T-cell (primary cell): ENCODE measurements around the gene ARL15. TPM values are rescaled to one million over a fixed set of nuclear protein-coding genes. Genes with fewer than 3 reads are reported as not detected.
A peak's percentile ranks its signal among the peaks of the same experiment; 100 is the strongest.

Source experiments
- ATAC-seq, 4 experiments: fragments of 200-7000 bp in 3 of 4; fragments of 150-1000 bp in 1 of 4; cut with Tn5 transposase; replicated peaks in 1 of 4; 1 replicate in 3 of 4; 2 replicates in 1 of 4; pipeline ENCODE4 v1.10.0; 2021; ENCODE audit warnings: moderate library complexity in 3 of 4, mild to moderate bottlenecking in 2 of 4, moderate number of reproducible peaks in 1 of 4
- CTCF ChIA-PET, 2 donors: fragments of 300-600 bp; sonication (Branson Sonifier 250); formaldehyde crosslinking; loops; one replicate each; lab custom pipeline; 2022; ENCODE audit warnings: antibody characterized with exemption in 2 of 2; lab: Charles Lee
- POLR2A ChIA-PET, 2 donors: fragments of 300-600 bp; sonication (Branson Sonifier 250); formaldehyde crosslinking; loops; one replicate each; lab custom pipeline; 2022; ENCODE audit warnings: antibody characterized with exemption in 2 of 2; lab: Charles Lee
- DNase-seq, 35 experiments: peaks; one replicate each; pipeline versions ENCODE4 v3.0.0 to v3.0.0-alpha.2; 2013 to 2023
- H3K27ac ChIP-seq: one replicate; pipeline ENCODE4 v1.5.1; 2013; ENCODE audit warnings: low read length
- H3K27me3 ChIP-seq, 2 experiments: replicated peaks in 1 of 2; 1 replicate in 1 of 2; 2 replicates in 1 of 2; pipeline versions ENCODE4 v1.6.1 to v1.7.0; 2013; ENCODE audit warnings: low read length in 1 of 2, mixed read lengths in 1 of 2; ENCODE audit not compliant: control insufficient read depth in 2 of 2, insufficient read depth in 2 of 2; ENCODE audit errors: extremely low read depth in 1 of 2
- H3K36me3 ChIP-seq, 2 donors: 1 replicate in 1 of 2; 2 replicates in 1 of 2; pipeline versions ENCODE4 v1.6.1 to v1.7.0; 2013; ENCODE audit warnings: low read length in 1 of 2; ENCODE audit not compliant: control insufficient read depth in 2 of 2, insufficient read depth in 1 of 2; ENCODE audit errors: extremely low read depth in 1 of 2
- H3K4me1 ChIP-seq, 2 experiments: 1 replicate in 1 of 2; 2 replicates in 1 of 2; pipeline versions ENCODE4 v1.6.1 to v1.7.0; 2013; ENCODE audit warnings: low read length in 2 of 2, mixed read lengths in 1 of 2; ENCODE audit not compliant: insufficient read depth in 2 of 2, control insufficient read depth in 1 of 2; ENCODE audit errors: extremely low read depth in 1 of 2
- H3K4me3 ChIP-seq, 2 donors: 1 replicate in 1 of 2; 2 replicates in 1 of 2; pipeline versions ENCODE4 v1.5.1 to v1.7.0; 2013; ENCODE audit warnings: mild to moderate bottlenecking in 2 of 2, low read length in 1 of 2, moderate library complexity in 1 of 2; ENCODE audit not compliant: control insufficient read depth in 1 of 2; ENCODE audit errors: extremely low read depth in 1 of 2
- H3K9me3 ChIP-seq: 2 replicates; pipeline ENCODE4 v1.7.0; 2013
- H3K27ac Mint-ChIP-seq, 2 donors: one replicate each; pipeline ENCODE4 v1.8.0; 2020 to 2021; ENCODE audit warnings: mild to moderate bottlenecking in 2 of 2, mixed read lengths in 2 of 2
- H3K27me3 Mint-ChIP-seq, 2 donors: one replicate each; pipeline ENCODE4 v1.8.0; 2021 to 2022; ENCODE audit warnings: mixed read lengths in 2 of 2
- H3K36me3 Mint-ChIP-seq: one replicate; pipeline ENCODE4 v1.8.0; 2021; ENCODE audit warnings: mixed read lengths
- H3K4me1 Mint-ChIP-seq, 3 donors: one replicate each; pipeline ENCODE4 v1.8.0; 2020 to 2022; ENCODE audit warnings: mixed read lengths in 3 of 3, mild to moderate bottlenecking in 1 of 3
- H3K4me3 Mint-ChIP-seq, 3 donors: one replicate each; pipeline ENCODE4 v1.8.0; 2020 to 2022; ENCODE audit warnings: mild to moderate bottlenecking in 3 of 3, mixed read lengths in 3 of 3, moderate library complexity in 3 of 3
- H3K9me3 Mint-ChIP-seq, 3 donors: one replicate each; pipeline ENCODE4 v1.8.0; 2020 to 2022; ENCODE audit warnings: mixed read lengths in 3 of 3
- WGBS: methylation state at CpG from one replicate; pipeline ENCODE4 v1.1.5; 2013; ENCODE audit warnings: missing lambda C conversion rate; ENCODE audit not compliant: insufficient coverage; 5-methylcytosine and 5-hydroxymethylcytosine counted together
- total RNA-seq, 35 experiments: library from RNA in 6 of 35; stranded (reverse) in 6 of 35; fragments of 120-200 nt in 1 of 35; gene quantifications; one replicate each; pipeline versions ENCODE4 v1.2.1 to v1.2.4 and lab custom pipeline; 2013 to 2026

ARL15 gene
- total RNA-seq, 5 donors from 2014 or later (not counting 1 experiment from before 2014, with no cell fraction given), result 10.7 to 21.6 (median 11.7) TPM

- no peak for ATAC-seq
- no CpG with 5 or more reads among the region's 2 CpGs for WGBS
Measured at GRCh38 chr5:54234304-54234933, 76.0 kb downstream of the ARL15 start.

GRCh38 chr5:54230936-54231685, 79.3 kb downstream of the ARL15 start:
- ATAC-seq, result no peak
- no peak for DNase-seq
- 79% methylated on average over 2 of the region's 3 CpGs for WGBS
- H3K4me3 ChIP-seq, result no peak overlapping the region
- POLR2A ChIA-PET, result no interaction called here
- CTCF ChIA-PET, result interaction anchor here in 1 of 2 donors (1.0 kb wide), 1 partner anchor 11 kb away, joined by 3 read pairs; no protein-coding TSS in a partner anchor
- H3K9me3 ChIP-seq, result no peaks in the 10 kb centered on the region
- H3K36me3 ChIP-seq, result no peaks in the 10 kb centered on the region
- Mint-ChIP-seq H3K9me3 (no peaks in the 10 kb centered on the region), H3K36me3 (peaks cover 2% of the 10 kb centered on the region), H3K27me3 (no peaks in the 10 kb centered on the region), H3K4me3 (no peak overlapping the region), H3K4me1 (peaks cover 9 to 29% (median 9%) of the 10 kb centered on the region in 3 donors), H3K27ac (no peak overlapping the region)
- no peaks in the 10 kb centered on the region for H3K27me3 ChIP-seq
- H3K27ac ChIP-seq, result no peak overlapping the region
- peaks cover 0 to 2% of the 10 kb centered on the region in 2 experiments for H3K4me1 ChIP-seq

More at GRCh38 chr5:54234304-54234933, 76.0 kb downstream of the ARL15 start:
- POLR2A ChIA-PET, result interaction anchor here (0.5 to 0.6 kb wide), 2 partner anchors 77 to 777 kb away, joined by 3 to 4 read pairs; no protein-coding TSS in a partner anchor
- no peak overlapping the region for H3K4me3 Mint-ChIP-seq
- H3K4me3 ChIP-seq, result no peak overlapping the region
- no peaks in the 10 kb centered on the region for H3K9me3 ChIP-seq
- no peaks in the 10 kb centered on the region for H3K9me3 Mint-ChIP-seq
- CTCF ChIA-PET, result interaction anchor here (0.6 to 1.5 kb wide), 12 partner anchors 8 to 1286 kb away, joined by 3 to 4 read pairs (median 3); no protein-coding TSS in a partner anchor
- no peaks in the 10 kb centered on the region for H3K27me3 Mint-ChIP-seq
- no peak overlapping the region for H3K27ac Mint-ChIP-seq
- H3K27me3 ChIP-seq, result no peaks in the 10 kb centered on the region
- H3K4me1 ChIP-seq, result peaks cover 0 to 2% of the 10 kb centered on the region in 2 experiments
- H3K4me1 Mint-ChIP-seq, result peaks cover 6 to 10% (median 7%) of the 10 kb centered on the region in 3 donors
- no peak overlapping the region for H3K27ac ChIP-seq
- DNase-seq, result peak in 1 of 35 experiments; percentile 14
- H3K36me3 ChIP-seq, result no peaks in the 10 kb centered on the region
- H3K36me3 Mint-ChIP-seq, result peaks cover 5% of the 10 kb centered on the region

GRCh38 chr5:54229041-54229780, 81.2 kb downstream of the ARL15 start:
- no peaks in the 10 kb centered on the region for H3K9me3 Mint-ChIP-seq
- Histone ChIP-seq H3K4me1 (peaks cover 0 to 2% of the 10 kb centered on the region in 2 experiments), H3K36me3 (no peaks in the 10 kb centered on the region), H3K9me3 (no peaks in the 10 kb centered on the region), H3K27ac (no peak overlapping the region), H3K4me3 (no peak overlapping the region), H3K27me3 (no peaks in the 10 kb centered on the region)
- H3K4me3 Mint-ChIP-seq, result no peak overlapping the region
- ChIA-PET CTCF (interaction anchor here (0.6 to 2.3 kb wide), 19 partner anchors 9 to 1280 kb away, joined by 3 to 24 read pairs (median 4); no protein-coding TSS in a partner anchor), POLR2A (interaction anchor here (0.6 to 0.7 kb wide), 2 partner anchors 24 to 28 kb away, joined by 3 read pairs; no protein-coding TSS in a partner anchor)
- no CpG with 5 or more reads among the region's 6 CpGs for WGBS
- H3K36me3 Mint-ChIP-seq, result peaks cover 14% of the 10 kb centered on the region
- H3K4me1 Mint-ChIP-seq, result peaks cover 5 to 45% (median 8%) of the 10 kb centered on the region in 3 donors
- H3K27ac Mint-ChIP-seq, result no peak overlapping the region
- ATAC-seq (peak; percentile 72 to 77 (median 76)), DNase-seq (peak; percentile 18 to 74 (median 63))
- H3K27me3 Mint-ChIP-seq, result no peaks in the 10 kb centered on the region

GRCh38 chr5:54227759-54228158, 82.6 kb downstream of the ARL15 start:
- ChIA-PET CTCF (interaction anchor here (1.3 to 2.3 kb wide), 5 partner anchors 11 to 1279 kb away, joined by 3 to 24 read pairs (median 4); no protein-coding TSS in a partner anchor), POLR2A (no interaction called here)
- H3K27me3 Mint-ChIP-seq, result no peaks in the 10 kb centered on the region
- WGBS, result no CpG with 5 or more reads among the region's 1 CpG
- H3K4me1 Mint-ChIP-seq, result peaks cover 5 to 52% (median 10%) of the 10 kb centered on the region in 3 donors
- Histone ChIP-seq H3K4me1 (peaks cover 0 to 2% of the 10 kb centered on the region in 2 experiments), H3K9me3 (no peaks in the 10 kb centered on the region), H3K4me3 (no peak overlapping the region), H3K36me3 (no peaks in the 10 kb centered on the region), H3K27ac (no peak overlapping the region), H3K27me3 (no peaks in the 10 kb centered on the region)
- DNase-seq (no peak), ATAC-seq (no peak)
- peaks cover 14% of the 10 kb centered on the region for H3K36me3 Mint-ChIP-seq
- no peaks in the 10 kb centered on the region for H3K9me3 Mint-ChIP-seq
- H3K4me3 Mint-ChIP-seq, result no peak overlapping the region
- H3K27ac Mint-ChIP-seq, result no peak overlapping the region

- H3K4me3 Mint-ChIP-seq, result no peak overlapping the region
- H3K9me3 ChIP-seq, result no peaks in the 10 kb centered on the region
- DNase-seq (no peak), ATAC-seq (no peak)
- H3K36me3 Mint-ChIP-seq, result peaks cover 14% of the 10 kb centered on the region
- H3K27ac Mint-ChIP-seq, result no peak overlapping the region
- WGBS, result 50% methylated on average over 1 of the region's 3 CpGs
- H3K9me3 Mint-ChIP-seq, result no peaks in the 10 kb centered on the region
- H3K27me3 ChIP-seq, result no peaks in the 10 kb centered on the region
- no peaks in the 10 kb centered on the region for H3K27me3 Mint-ChIP-seq
- POLR2A ChIA-PET, result no interaction called here
- peaks cover 5 to 52% (median 10%) of the 10 kb centered on the region in 3 donors for H3K4me1 Mint-ChIP-seq
- no peak overlapping the region for H3K4me3 ChIP-seq
- H3K4me1 ChIP-seq, result peaks cover 0 to 2% of the 10 kb centered on the region in 2 experiments
- no peaks in the 10 kb centered on the region for H3K36me3 ChIP-seq
- no peak overlapping the region for H3K27ac ChIP-seq
- CTCF ChIA-PET, result interaction anchor here in 1 of 2 donors (0.5 to 1.2 kb wide), 2 partner anchors 7 to 18 kb away, joined by 3 read pairs; no protein-coding TSS in a partner anchor
Measured at GRCh38 chr5:54227109-54227508, 83.3 kb downstream of the ARL15 start.
